CD4-positive, alpha-beta T cell treated with Interleukin-4 for 1 hour (primary cell): ENCODE results near the gene WDFY2.
"Not testable (repeated sequence)": the region's sequence is repeated elsewhere in the genome, so short reads cannot be mapped to it uniquely, and the experiment has no call there.

Experiments
- DNase-seq, 2 donors: peaks; one replicate each; pipeline ENCODE4 v3.0.0-alpha.2; 2020 to 2022

Gene WDFY2

GRCh38 chr13:51668580-51669195, 84.4 kb downstream of the WDFY2 start:
- DNase-seq, result no peak

- DNase-seq, result no peak
These were observed 88.9 kb downstream of the WDFY2 start for GRCh38 chr13:51673165-51673564.

- DNase-seq, result no peak
These were observed 90.0 kb downstream of the WDFY2 start for GRCh38 chr13:51674276-51674675.

- no peak for DNase-seq
These were observed 91.1 kb downstream of the WDFY2 start for GRCh38 chr13:51675385-51675784.

GRCh38 chr13:51675877-51676276, 91.6 kb downstream of the WDFY2 start:
- no peak for DNase-seq

GRCh38 chr13:51676739-51677138, 92.5 kb downstream of the WDFY2 start:
- no peak for DNase-seq

GRCh38 chr13:51678420-51678819, 94.2 kb downstream of the WDFY2 start:
- no peak for DNase-seq

- DNase-seq, result no peak
These were observed 95.4 kb downstream of the WDFY2 start for GRCh38 chr13:51679616-51680015.

GRCh38 chr13:51681037-51681678, 96.9 kb downstream of the WDFY2 start:
- DNase-seq, result no peak

- DNase-seq, result no peak
These were observed 98.4 kb downstream of the WDFY2 start for GRCh38 chr13:51682686-51683085.

- no peak for DNase-seq
These were observed 99.3 kb downstream of the WDFY2 start for GRCh38 chr13:51683597-51683996.

GRCh38 chr13:51684076-51684475, 99.8 kb downstream of the WDFY2 start:
- DNase-seq, result no peak

GRCh38 chr13:51687947-51688714, 103.9 kb downstream of the WDFY2 start:
- no peak for DNase-seq

- no peak for DNase-seq
These were observed 104.8 kb downstream of the WDFY2 start for GRCh38 chr13:51688937-51689662.

GRCh38 chr13:51689663-51689996, 105.4 kb downstream of the WDFY2 start:
- no peak for DNase-seq

- DNase-seq, result not testable (repeated sequence)
These were observed 111.4 kb downstream of the WDFY2 start for GRCh38 chr13:51695677-51696076.

GRCh38 chr13:51697181-51697580, 112.9 kb downstream of the WDFY2 start:
- no peak for DNase-seq

- no peak for DNase-seq
These were observed 113.6 kb downstream of the WDFY2 start for GRCh38 chr13:51697855-51698254.

- DNase-seq, result no peak
These were observed 114.1 kb downstream of the WDFY2 start for GRCh38 chr13:51698352-51698751.

GRCh38 chr13:51704399-51705313, 120.4 kb downstream of the WDFY2 start:
- DNase-seq, result no peak

GRCh38 chr13:51707461-51707860, 123.2 kb downstream of the WDFY2 start:
- DNase-seq, result no peak

- no peak for DNase-seq
These were observed 129.5 kb downstream of the WDFY2 start for GRCh38 chr13:51713807-51714206.
